ENCODE results near the gene COL4A1.
"Not testable (repeated sequence)": the region's sequence is repeated elsewhere in the genome, so short reads cannot be mapped to it uniquely, and the experiment has no call there.

Gene COL4A1

DNA sequence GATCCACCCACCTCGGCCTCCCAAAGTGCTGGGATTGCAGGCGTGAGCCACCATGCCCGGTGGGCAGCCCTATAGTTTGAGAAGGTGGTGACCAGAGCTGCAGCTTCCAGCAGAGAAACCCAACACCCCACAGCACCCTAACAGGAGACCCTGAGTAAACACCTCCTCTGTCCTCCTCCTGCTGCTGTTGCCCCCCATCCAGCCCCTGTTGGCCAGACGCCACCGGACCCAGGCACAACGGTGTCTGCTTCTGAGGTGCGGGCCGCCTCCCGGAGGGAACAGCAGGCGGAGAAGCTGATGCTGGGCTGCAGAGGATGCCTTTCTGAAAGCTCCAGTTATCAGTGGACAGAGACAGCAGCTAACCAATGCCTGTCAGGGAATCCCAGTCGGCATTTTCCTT, 175.5 kb downstream of the COL4A1 start:
- no peak for DNase-seq (ENCODE audit: low spot score)

DNA sequence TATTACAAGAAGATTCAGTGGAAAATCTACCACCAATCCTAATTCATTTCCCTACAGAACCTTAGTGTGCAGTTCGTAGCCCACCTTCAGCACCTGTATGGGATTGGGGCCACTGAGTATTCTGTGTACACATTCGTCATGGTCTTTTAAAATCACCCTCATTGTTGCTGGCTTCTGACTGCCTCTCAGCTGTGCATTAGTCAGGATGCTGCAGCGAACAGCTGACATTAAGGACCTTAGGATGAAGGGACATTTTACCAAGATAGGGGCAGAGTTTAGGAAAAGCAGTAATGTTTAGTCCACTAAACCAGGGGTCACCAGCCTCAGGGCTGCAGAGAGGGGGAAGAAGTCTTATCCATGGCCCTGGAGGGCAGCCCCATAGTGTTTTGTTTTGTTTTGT, 176.5 kb downstream of the COL4A1 start:
- no peak for DNase-seq (ENCODE audit: low spot score)

GRCh38 chr13:110129539-110130186, 177.3 kb downstream of the COL4A1 start:
- no peak for DNase-seq (ENCODE audit: low spot score)

GRCh38 chr13:110129076-110129475, 177.9 kb downstream of the COL4A1 start:
- no peak for DNase-seq (ENCODE audit: low spot score)

DNA sequence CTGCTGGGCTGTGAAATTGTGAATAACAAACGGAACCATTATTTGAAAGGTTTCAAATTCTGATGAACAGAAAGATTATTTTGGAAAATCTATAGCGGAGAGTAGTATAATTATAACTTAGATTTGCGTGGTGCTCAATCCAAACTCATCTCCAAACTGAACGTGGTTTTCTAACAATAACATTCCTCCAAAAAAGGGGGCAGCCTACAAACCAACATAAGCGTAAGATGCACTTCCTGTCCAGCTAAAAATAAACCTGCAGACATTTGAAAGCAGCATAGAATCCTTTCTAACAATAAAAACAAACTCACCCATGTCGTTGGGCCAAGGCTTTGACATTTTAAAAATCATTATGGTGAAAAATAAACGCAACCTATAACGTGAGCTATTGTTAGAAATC, 178.4 kb downstream of the COL4A1 start:
- DNase-seq (ENCODE audit: low spot score), result no peak

DNA sequence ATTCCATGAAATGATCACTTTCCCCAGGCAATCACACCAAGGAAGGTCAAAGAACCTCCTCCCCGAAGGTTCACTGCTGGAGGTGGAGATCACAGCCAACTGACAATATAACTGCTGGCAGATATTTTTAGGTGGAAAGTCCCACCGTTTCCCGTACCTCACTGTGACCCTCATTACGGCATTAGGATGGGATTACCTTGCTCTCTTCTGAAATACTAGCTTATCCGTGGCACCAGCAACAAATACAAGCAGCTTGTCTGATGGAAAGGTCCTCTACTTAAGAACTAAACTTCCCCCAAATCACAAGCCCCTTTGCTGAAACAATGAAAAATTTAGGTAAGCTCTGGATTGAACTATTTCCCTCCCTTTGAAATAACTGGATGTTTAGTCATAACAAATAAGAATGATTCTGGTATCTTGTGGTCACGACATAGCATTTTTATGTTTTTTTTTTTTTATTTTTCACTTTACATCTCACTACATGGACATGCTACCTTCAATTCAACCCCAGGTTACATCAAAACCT, 178.9 kb downstream of the COL4A1 start:
- DNase-seq (ENCODE audit: low spot score), result no peak

GRCh38 chr13:110126391-110126961, 180.5 kb downstream of the COL4A1 start:
- peak; percentile 83 for DNase-seq (ENCODE audit: low spot score)

GRCh38 chr13:110125613-110126272, 181.2 kb downstream of the COL4A1 start:
- DNase-seq (ENCODE audit: low spot score), result no peak

- DNase-seq (ENCODE audit: low spot score), result no peak
Measured at GRCh38 chr13:110125157-110125556, 181.8 kb downstream of the COL4A1 start.

DNA sequence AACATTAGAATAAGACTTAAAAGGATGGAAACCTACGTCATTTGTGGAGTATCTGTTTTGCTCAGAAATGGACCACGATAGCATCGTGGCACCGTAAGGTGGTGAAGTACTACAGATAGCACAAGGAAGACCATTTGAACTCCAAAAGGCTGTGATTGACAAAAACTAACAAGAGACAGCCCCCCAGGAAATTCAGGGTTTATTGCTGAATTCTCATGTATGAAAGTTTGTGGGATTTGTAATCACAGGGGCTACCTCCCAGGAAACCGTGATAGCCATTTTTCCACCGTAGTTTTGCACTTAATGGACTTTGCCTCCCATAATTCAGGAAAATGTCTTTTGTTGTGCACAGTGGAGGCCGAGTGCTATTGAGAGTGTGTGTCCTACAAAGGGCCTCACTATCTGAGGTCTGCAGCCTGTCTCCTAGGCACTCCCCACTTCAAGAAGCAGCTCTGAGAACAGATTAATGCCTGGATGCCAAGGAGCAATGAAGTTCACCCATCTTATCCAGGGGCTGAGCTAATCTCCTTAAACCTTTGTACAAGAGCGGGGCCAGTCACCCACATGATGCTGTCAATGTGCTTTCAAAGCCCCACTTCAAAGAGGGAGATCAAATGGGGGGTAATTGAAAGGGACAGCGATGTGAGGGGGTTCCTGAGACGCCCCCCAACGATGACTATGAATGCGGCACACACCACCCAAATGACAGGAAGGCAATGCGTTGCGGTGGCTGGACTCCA, 182.6 kb downstream of the COL4A1 start:
- no peak for DNase-seq (ENCODE audit: low spot score)

- DNase-seq (ENCODE audit: low spot score), result no peak
Measured at GRCh38 chr13:110123041-110123809, 183.7 kb downstream of the COL4A1 start.

- no peak for DNase-seq (ENCODE audit: low spot score)
Measured at GRCh38 chr13:110121422-110122083, 185.4 kb downstream of the COL4A1 start.

- no peak for DNase-seq (ENCODE audit: low spot score)
Measured at GRCh38 chr13:110119935-110120905, 186.7 kb downstream of the COL4A1 start.

GRCh38 chr13:110118106-110118505, 188.9 kb downstream of the COL4A1 start:
- no peak for DNase-seq (ENCODE audit: low spot score)

DNA sequence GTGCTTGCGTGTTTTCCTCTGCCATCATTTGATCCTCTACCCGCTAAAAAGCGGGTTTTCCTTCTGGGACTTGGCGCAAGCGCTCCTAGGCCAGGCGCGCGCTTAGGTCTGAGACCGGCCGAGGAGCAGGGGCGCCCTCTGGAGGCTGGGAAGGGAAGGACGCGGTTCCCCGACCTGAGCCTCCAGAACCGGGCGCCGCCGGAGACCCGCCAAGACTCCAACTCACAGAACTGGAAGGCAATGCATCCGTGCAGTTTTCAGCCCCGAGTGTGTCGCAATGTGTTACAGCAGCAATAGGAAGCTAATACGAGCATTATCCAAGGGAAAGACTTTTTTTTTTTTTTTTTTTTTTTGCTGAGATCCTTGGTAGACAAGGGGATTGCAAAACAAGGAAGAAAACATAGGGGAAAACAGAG, 190.9 kb downstream of the COL4A1 start:
- DNase-seq (ENCODE audit: low spot score), result peak; percentile 64

DNA sequence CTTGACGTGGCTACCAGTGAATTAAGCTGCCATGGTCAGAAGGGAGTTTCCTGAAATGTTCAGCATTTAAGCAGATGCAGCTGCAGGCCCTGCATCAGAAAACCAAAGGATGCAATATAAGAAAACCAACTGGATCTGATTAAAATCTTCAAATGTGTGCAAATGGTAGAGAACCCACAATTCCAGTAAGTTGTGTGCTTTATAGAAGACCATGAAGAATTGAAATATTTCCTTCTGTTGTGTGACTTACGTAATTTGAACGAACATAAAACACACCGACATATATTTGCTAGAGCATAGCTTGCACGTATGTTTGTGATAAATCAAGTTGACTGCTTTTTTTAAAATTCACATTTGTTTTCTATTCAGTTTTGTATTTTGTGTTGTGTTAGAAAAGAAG, 191.4 kb downstream of the COL4A1 start:
- DNase-seq (ENCODE audit: low spot score), result no peak

- no peak for DNase-seq (ENCODE audit: low spot score)
Measured at GRCh38 chr13:110114316-110114715, 192.6 kb downstream of the COL4A1 start.

- no peak for DNase-seq (ENCODE audit: low spot score)
Measured at GRCh38 chr13:110113284-110113764, 193.6 kb downstream of the COL4A1 start.

DNA sequence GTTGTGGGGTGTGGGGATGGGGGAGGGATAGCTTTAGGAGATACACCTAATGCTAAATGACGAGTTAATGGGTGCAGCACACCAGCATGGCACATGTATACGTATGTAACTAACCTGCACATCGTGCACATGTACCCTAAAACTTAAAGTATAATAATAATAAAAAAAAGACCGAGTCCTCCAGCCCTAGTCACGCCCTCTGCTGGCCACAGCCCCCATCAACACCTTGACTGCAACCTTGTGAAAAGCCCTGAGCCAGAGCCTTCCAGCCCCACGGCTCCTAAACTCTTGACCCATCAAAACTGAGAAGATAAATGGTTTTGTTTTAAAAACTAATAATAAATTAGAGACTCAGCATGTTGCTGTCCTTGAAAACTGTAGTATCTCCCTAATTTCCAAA, 194.6 kb downstream of the COL4A1 start:
- not testable (repeated sequence) for DNase-seq (ENCODE audit: low spot score)

GRCh38 chr13:110110783-110111182, 196.2 kb downstream of the COL4A1 start:
- DNase-seq (ENCODE audit: low spot score), result no peak
